Measurements from ENCODE around the gene STARD13.
"Not testable (repeated sequence)": the region's sequence is repeated elsewhere in the genome, so short reads cannot be mapped to it uniquely, and the experiment has no call there.

STARD13 gene

GRCh38 chr13:33194820-33195692 lies 90.5 kb downstream of the STARD13 start:
- DNase-seq: no peak

DNA sequence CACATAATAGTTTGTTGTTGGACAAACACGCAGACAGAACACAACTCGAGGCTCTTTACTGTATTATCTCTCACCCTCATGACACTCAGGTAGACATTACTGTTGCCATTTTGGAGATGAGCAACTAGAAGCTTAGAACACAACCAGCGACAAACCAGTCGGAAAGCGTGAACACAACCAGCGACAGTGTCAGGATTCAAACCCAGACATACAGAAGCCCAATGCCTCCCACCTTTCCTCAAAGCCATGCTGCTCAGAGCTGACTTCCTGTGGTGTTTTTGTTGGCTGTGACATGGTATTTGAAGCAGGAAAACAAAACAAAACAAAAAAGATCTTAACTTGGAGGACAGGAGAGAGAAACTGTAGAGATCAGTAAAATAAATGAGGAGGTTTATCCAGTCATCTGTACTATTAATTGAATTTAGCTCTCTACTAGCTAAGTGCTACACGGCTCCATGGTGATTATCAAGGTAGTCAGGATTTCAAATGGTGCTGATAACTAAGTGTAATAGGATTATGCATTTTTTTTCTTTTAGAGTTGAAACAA lies 92.1 kb downstream of the STARD13 start:
- no peak for DNase-seq

GRCh38 chr13:33191425-33192210 lies 93.9 kb downstream of the STARD13 start:
- no peak for DNase-seq

- no peak for DNase-seq
Observed at GRCh38 chr13:33189470-33189869, 96.1 kb downstream of the STARD13 start.

- no peak for DNase-seq
Observed at GRCh38 chr13:33188093-33188882, 97.3 kb downstream of the STARD13 start.

DNA sequence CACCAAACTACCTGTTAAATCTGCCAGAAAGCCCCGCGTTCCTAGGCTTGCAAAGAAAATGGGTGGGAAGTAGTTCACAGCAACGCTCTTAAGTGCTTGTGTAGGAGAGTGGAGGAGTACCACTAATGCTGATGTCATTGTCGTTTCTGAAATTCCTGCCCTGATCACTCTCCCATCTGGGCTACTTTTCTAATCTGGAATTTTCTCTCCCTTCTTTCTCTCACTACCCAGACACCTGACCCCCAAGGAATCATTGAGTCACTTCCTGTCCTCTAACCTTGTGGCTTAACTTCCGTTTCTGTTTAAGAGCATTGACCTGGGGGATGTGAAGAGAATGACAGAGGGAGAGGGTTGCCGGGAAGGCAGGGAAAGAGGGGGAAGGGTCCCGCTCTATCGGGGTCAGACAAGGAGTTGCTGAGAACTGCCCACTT lies 98.7 kb downstream of the STARD13 start:
- no peak for DNase-seq

DNA sequence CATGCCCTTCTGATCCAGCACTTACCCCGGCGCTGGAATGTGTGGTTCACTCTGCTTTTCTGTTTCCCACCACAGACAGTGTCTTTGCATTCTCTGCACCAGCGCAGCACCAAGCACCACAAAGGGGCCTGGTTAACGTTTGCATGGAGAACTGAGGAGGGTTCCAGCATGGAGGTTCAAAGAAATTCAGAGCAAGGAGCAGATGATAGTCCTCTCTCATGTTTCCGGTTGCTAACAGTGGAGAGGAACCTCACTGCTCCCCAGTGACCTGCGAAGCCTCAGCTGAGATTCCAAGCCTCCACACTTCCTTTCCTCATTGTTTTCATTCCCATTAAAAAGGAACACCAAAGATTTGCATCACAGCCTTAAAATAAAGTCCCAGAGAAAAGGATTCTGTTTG lies 99.7 kb downstream of the STARD13 start:
- no peak for DNase-seq

- DNase-seq: no peak
Observed at GRCh38 chr13:33184530-33184929, 101.0 kb downstream of the STARD13 start.

DNA sequence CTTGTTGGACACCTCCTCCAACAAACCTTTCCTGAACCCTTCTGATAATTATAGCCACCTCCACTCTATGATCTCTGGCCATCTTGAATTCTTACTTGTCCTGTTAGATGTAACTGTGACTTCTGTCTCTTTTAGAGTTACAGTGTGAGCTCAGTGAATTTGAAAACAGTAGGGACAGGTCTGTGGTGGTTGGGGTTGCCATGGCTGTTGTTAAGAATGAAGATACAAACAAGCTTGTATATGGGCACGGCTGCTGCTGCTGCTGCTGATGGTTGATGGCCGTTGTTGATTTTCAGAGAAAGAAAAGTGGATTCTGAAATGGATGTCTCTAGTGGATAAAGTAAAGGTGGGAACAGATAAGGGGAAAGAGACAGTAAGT lies 101.5 kb downstream of the STARD13 start:
- no peak for DNase-seq

DNA sequence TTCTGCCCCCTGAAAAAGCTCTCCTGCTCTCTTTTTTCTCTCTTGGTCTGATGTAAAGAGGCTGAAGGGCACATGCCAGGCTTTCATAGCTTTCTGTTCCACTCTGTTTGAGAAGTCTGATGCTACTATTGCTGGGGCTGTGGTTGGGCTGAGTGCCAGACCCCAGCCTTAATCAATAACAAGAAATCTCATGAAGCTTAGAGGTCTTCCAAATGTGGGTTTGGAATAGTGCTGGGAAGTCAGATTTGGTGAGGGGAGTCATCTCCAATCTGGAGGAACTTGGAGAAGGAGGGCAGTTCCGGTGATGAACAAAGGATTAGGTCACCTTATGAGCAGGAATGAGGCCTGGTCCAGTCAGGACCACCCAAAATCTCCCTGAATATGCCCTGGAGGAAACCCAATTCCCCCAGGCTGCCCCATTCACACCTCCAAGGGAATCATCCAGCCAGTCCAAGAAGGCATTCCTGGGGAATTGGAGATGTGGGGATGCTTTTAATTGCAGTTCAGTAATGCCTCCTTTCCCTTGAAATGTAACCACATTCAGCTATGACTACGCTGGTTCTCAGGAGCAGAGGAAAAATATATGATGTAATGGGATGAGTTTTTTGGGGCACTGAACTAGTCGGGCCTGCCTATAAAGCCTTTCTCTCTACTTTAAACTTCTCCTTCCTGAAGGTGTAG lies 102.0 kb downstream of the STARD13 start:
- no peak for DNase-seq

GRCh38 chr13:33182729-33183128 lies 102.8 kb downstream of the STARD13 start:
- no peak for DNase-seq

GRCh38 chr13:33181264-33181663 lies 104.3 kb downstream of the STARD13 start:
- no peak for DNase-seq

- DNase-seq: no peak
Observed at GRCh38 chr13:33180122-33180804, 105.3 kb downstream of the STARD13 start.

DNA sequence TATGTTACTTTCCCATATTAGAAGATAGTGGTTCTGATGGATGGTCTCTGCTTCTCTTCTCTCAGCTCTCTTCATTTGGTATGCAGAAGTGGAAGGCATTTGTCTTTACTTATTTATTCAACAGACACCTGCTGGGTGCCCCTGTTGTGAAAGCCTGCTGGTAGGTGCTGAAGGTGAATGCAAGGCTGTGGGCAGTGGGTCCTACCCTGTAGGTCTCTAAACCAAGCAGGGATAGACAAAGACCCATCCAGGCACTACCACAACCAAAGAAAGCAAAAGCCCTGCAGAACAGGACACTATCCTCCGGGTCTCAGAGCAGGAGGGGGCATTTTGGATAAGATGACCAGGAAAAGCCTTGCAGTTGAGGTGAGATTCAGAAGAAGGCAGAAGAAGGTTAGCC lies 106.1 kb downstream of the STARD13 start:
- DNase-seq: no peak

DNA sequence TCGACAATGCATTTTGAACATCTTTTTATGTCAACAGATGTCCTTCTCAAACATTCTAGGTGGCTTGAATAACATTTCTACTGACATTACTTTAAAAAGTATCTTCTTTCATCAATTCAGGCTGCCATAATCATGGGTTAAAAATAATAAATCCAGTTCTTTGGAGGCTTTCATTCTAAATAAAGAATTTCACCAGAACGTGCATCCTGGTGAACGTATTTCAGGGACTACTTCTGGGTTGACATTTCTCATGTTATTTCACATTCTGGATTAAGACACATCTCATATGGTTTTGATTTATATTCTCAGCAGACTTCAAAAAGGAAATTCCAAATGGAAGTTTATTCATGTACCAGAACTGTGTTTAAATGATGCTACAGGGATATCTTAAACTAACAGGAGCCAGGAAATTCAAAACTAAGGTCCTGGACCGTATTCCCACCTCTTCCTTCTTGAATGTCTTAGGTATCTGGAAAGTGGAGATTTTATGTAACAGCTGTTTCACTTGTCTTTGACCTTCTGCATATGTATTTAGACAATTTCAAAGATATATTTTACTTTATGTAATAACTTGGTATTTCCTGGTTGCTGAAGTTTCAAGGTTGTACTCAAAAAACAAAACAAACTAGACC lies 107.2 kb downstream of the STARD13 start:
- no peak for DNase-seq

GRCh38 chr13:33177340-33178208 lies 108.0 kb downstream of the STARD13 start:
- DNase-seq: not testable (repeated sequence)

DNA sequence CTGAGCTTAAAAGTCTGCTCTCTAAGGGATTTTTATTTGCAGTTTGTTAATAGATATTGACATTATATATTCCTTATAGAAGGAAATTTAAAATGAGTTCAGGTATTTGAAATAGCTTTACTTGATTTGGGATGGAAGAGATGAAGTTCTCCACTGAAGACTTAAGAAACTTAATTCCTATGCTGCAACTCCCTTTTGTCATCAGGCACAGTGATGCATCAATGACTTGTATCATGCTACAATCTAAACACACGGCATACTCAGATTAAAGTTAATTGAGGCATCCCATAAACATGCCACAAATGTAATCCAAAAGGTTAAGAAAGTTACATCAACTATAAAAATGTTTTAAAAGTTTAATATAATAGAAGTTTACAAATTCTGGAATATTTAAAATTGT lies 109.0 kb downstream of the STARD13 start:
- no peak for DNase-seq

DNA sequence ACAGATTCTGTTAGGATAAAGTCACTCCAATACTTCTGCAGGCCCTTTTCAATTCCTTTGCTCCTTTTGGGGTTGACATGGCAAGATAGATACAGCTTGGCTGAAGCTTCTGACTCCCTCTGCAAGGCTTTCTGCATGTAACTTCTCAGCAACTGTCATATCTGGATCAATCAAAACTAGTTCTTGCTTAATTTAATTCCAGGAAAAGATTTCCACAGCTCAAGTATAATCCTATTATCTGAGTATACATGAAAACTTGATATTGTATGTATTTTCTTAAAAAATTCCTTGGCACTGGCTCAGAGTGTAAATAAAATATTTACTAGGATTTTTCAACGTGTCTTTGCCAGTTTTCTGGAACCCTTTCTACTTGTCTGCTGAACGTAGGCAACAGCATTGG lies 109.6 kb downstream of the STARD13 start:
- DNase-seq: no peak

- DNase-seq: no peak
Observed at GRCh38 chr13:33174931-33175330, 110.6 kb downstream of the STARD13 start.

GRCh38 chr13:33174491-33174890 lies 111.1 kb downstream of the STARD13 start:
- no peak for DNase-seq
